HG02763 (cell line): ENCODE data around the gene SLC8A1.

Source experiments
- ATAC-seq: cut with Tn5 transposase; IDR thresholded peaks from one replicate; pipeline ENCODE4 v1.9.1; 2021; ENCODE audit warnings: mild to moderate bottlenecking, moderate library complexity; ENCODE audit not compliant: unreplicated experiment

The SLC8A1 gene

DNA sequence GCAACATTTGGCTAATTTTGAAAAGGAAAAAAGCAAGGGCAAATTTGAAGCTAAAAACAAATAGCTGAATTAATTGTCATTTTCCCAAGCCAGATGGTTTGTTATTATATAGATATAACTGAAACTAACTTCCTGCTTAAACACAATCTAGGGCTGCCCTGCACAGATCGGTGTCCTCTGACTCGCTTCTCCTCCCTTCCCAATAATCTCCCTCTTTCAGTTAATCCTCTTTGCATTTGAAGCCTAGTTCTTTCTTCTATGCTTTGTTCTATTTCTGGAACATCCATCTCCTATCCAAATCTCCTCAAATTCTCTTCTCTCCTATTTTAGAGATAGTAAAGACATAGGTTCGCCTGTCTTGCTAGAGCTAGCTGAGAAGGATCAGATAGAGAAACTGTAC, 328.1 kb downstream of the SLC8A1 start:
- ATAC-seq: no peak

- no peak for ATAC-seq
Measured at GRCh38 chr2:40123326-40123725, 328.6 kb downstream of the SLC8A1 start.

GRCh38 chr2:40120957-40121356, 330.9 kb downstream of the SLC8A1 start:
- no peak for ATAC-seq

DNA sequence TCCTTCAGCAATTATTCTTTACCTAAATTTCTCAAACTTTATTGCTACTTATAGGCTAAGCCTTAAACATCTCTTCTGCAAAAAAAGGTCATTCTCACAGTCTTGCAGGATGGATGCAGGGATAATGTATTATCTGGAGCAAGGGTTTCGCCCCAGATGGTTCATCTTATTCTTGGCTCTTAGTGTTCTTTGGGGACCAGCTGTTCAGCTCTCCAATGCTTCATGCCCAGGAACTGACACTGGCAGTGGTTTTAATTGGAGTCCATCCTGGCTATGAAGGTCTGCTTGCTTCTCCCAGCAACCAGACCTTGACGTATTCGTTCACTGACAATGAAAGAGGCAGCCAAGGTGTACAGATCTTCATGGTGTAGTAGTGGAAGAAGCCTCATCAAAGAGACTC, 331.9 kb downstream of the SLC8A1 start:
- ATAC-seq: no peak

GRCh38 chr2:40118622-40119021, 333.3 kb downstream of the SLC8A1 start:
- no peak for ATAC-seq

- ATAC-seq: no peak
Measured at GRCh38 chr2:40115894-40116293, 336.0 kb downstream of the SLC8A1 start.

DNA sequence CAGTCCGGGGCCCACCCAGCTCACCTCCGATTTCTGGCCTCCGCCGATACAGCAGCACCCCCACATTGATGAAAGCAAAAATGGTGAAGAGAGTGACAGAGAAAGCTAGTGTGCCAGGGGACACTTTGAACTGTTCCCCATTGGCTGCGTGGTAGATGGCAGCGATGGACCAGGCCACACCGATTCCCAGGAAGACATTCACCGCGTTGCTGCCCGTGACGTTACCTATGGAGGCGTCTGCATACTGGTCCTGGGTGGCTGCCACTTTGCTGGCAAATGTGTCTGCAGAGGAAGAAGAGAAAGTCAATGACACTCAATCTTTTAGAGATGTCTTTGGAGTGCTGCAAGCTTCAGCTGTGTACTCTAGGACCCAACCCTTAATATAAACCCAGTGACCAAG, 336.5 kb downstream of the SLC8A1 start:
- no peak for ATAC-seq

DNA sequence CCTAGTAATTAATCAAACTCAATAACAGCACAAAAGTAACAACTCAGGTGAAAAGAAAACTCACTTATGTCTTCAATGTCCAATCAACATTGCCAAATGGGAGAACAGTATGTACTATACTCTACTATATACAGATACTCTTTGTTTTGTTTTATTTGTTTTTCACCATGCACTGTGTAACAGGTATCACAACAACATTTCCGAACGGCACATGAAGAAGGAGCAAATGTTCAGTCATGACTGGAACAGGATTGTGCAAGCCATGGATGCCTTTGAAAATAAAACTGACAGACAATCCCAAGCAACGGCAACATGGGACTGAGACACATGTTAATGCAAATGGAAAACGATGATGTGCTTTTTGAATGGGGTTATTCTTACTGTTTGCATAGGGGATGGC, 337.9 kb downstream of the SLC8A1 start:
- ATAC-seq: no peak

- no peak for ATAC-seq
Measured at GRCh38 chr2:40113272-40113968, 338.5 kb downstream of the SLC8A1 start.

DNA sequence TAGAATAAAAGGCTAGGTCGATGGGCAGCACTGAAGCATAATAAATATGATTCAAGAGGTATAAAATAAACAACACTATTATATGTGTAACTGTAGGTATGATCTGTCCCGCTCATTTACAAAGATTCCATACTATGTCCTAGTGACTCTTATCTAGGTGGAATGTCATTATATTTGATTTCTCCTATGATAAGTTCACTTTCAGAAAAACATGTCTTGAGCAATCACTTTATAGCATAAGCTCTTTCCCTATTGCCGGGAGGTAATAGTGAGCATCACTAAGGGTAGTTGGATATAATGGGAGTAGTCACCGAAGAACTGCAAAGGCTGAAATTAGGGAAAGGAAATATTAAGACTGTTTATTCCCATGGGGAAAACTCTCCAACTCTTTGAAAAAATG, 342.5 kb downstream of the SLC8A1 start:
- ATAC-seq: no peak

GRCh38 chr2:40108851-40109250, 343.0 kb downstream of the SLC8A1 start:
- no peak for ATAC-seq

GRCh38 chr2:40106061-40106460, 345.8 kb downstream of the SLC8A1 start:
- ATAC-seq: no peak

DNA sequence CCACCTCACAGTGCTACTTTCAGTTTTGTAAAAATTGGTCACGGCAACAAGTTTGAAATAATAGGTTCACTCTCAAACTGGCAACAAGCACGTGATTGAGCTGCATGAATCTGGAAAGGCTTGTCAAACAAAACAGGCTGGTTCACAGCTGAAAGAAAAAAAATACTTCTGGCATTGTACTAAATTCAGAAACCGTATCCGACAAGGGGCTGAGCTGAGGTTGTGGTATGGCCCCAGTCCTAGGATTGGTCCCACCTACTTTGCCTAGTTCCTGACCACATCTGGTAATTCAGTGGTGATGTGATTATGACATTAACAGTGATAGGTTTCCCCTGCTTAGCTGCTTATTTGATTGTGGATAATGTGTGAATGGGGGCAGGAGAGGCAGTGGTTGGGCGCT, 346.3 kb downstream of the SLC8A1 start:
- no peak for ATAC-seq

GRCh38 chr2:40103590-40103989, 348.3 kb downstream of the SLC8A1 start:
- no peak for ATAC-seq

DNA sequence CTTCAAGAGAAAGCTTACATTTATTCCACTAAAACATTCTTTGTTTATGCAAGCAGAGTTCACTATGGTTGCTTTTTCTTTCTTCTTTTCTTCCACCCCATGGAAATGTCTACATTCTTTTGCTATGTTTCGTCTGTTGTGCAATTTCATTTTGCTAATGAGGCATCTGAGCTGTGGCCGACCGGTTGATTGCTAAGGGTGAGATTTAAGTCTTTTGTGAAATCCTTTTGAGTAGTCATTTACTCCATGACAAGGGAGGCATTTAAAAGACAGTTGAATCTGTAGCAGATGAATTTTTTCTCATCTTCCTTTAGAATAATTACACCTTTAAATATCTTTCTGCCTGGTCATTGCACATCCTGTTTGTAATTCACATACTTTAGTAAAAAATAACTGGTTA, 348.7 kb downstream of the SLC8A1 start:
- ATAC-seq: no peak

GRCh38 chr2:40102447-40102846, 349.4 kb downstream of the SLC8A1 start:
- ATAC-seq: no peak

- peak; percentile 47 for ATAC-seq
Measured at GRCh38 chr2:40101131-40101575, 350.7 kb downstream of the SLC8A1 start.

DNA sequence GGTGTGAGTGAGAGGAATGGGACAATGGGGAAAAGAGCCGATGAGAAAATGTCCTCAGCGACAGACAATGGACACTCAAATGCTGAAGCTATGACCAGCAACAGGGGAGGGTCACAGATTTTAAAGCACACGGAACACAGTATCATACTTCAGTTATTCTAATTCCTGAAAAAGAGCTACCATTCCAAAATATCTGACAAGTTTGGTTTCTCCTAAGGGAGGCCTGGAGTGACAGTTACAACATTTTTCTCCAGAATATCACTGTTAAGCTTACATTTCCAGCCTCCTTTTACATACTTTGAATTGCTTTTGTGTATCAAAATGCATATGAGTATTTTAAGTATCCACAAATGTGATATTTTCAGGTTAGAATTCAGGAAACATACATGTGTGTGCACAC, 351.2 kb downstream of the SLC8A1 start:
- ATAC-seq: no peak

DNA sequence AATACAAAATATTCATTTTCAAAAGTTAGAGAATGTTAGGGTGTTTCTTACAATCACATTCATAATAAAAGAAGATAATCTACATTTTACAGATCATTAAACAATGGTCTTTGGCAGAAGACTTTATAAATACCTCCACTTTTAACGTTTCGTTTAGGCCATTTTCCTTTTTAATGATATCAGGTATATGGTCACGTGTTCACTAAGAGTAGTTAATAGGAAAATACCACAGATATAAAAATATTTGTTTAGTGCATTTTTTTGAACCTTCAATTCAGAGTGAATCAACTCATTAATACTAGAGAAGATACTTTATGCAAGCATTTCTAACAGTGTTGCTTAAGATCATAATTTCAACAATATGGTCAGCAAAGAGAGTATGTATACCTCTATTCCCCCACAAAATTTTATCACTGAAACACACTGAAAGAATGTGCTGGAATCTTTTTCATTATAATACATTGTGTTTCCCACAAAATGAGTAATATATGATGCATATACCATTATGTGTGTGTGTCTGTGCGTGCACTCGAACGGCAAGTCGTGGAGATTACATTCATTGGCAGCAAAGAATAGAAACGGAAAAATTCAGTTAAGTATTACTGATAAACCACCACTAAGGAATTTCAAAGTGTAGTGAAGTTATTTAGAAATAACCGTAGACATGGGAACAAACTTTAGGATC, 353.0 kb downstream of the SLC8A1 start:
- no peak for ATAC-seq

GRCh38 chr2:40097691-40098385, 354.1 kb downstream of the SLC8A1 start:
- no peak for ATAC-seq

DNA sequence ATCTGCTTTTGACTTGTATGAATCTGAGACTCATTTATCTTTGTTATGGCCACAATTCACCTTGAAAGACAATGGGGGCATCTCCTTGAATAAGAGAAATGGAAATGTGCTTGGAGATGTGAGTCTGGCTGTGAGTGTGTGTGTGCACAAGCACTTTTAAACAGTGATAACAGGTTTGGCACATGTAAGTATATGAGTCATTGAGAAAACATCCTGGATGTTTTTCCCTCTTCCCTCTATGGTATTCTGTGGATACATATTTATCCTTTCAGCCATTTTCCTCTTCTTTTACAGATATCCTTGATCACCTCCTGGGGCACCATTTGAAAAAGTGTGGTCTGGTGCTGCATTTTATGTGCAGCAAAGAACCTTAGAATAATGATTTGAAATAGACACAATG, 355.5 kb downstream of the SLC8A1 start:
- no peak for ATAC-seq

DNA sequence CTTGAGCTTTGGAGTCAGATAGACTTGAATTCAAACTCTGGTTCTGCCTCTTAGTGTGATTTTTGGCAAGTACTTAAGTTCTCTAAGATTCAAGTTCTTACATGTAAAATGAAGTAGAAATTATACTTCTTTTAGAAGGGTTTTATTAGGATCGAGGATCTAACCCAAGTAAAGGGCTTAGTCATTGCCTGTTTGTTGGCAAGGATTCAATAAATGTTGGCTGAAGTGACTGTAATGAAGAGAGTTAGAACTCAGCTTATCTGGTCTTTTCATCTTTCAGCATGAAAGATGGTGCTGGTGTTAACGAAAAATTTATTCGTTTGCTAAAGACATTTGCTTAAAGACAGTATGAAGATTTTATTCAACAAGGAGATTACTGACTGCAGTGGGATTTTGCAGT, 356.9 kb downstream of the SLC8A1 start:
- ATAC-seq: no peak
